HG03342 (cell line): ENCODE results near the gene PRRT3.
A peak's percentile ranks its signal among the peaks of the same experiment; 100 is the strongest.
"Not testable (repeated sequence)": the region's sequence is repeated elsewhere in the genome, so short reads cannot be mapped to it uniquely, and the experiment has no call there.

Experiments
- ATAC-seq: cut with Tn5 transposase; IDR thresholded peaks from one replicate; pipeline ENCODE4 v1.9.1; 2021; ENCODE audit warnings: mild to moderate bottlenecking, moderate library complexity; ENCODE audit not compliant: unreplicated experiment

PRRT3 gene

DNA sequence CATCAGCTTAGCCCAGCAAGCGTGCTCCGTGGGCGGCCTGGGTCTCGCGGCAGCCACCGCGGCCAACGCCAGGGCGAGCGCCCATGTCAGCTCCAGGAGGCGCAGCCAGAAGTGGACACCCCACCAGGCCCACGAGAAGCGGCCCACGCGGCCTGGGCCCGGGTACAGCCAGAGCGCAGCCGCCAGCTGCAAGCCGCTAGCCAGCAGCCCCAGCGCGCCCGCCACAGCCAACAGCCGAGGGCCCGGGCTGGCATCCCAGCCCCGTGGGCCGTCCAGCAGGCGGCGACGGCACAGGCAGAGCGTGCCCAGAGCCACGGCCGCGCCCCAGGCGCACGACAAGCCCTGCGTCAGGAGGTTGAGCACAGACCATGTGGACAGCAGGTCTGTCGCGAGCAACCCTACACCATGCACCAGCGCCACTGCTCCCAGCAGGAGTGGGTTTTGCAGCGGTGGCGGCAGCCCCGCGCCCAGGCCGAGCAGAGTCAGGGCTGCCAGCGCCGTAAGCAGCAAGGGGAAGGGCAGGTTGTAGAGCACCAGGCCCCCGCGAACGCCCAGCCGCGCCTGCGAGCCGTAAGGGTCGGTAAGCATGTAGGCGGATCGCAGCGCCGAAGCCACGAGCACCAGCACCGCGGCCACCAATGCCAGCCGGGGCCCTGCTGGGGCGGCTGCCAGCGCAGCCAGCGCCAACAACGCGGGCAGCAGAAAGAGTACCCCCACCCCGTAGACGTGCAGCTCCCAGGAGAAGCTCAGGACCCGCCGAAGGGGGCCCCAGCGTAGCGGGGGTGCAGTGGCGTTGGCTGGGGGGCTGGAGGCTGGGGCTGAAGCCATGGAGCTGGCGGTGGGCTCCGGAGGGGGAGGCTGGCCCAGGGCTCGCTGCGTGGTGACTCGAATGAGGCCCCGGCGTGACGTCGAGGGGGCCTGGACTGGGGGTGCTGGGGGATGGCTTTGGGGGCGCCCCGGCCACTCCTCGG lies 4.9 kb downstream of the PRRT3 start:
- ATAC-seq: no peak

DNA sequence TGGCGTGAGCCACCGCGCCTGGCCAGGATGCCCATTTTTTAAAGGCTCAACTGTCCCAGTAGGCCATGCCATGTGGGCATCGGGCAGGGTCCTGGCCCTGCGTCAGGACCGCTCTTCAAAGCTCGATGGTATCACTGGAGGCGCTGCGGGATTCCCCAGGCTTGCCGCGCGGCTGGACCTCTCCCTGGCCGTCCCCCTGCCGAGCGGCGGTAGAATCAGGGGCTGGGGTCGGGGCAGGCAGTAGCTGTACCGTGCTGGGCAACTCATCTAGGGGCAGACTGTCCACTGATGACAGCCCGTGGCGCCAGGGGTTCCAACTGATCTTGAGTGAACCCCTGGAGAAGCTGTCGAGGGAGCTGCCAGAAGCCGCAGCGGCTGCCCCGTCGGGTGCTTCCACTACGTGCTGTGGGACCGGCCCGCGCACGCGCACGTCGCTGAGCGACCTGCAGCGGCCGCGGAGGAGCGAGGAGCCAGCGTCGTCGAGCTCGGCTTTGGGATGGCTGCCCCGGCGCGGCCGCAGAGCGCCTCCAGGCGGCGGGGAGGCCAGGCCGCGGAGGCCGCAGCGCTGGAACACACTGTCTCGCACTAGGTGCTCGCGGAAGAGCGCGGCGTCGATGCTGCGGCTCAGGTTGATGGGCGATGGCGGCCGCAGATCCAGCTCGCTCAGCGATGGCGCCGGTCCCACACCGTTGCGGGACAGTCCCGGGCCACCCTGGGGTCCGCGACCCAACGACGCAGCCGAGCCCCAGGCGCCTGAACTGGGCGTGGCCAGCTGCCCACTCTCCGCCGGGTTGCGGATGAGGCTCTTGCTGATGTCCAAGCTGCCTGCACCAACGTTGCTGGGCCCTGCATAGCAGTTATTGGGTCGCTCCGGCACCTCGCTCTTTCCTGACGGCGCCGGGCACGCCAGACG lies 5.8 kb downstream of the PRRT3 start:
- no peak for ATAC-seq

DNA sequence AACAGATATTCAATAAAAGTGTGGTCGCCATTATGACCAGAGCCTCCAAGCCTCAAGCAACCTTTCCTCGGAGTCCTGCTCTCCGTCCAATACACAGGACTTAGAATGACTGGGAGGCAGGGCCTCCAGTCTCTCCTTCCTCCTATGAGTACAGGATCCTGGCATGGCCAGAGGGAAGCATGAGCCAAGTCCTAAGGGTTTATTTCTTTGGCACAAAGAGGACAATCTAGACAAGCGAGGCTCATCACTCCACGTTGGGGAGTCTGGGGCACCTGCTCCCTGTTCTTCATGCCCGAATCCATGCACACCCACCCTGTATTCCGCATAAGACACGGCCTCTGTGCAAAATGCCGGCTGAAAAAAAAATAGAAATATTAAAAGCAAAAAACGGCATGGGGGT lies 6.8 kb downstream of the PRRT3 start:
- ATAC-seq: no peak

GRCh38 chr3:9944271-9944670 lies 7.9 kb downstream of the PRRT3 start:
- no peak for ATAC-seq

DNA sequence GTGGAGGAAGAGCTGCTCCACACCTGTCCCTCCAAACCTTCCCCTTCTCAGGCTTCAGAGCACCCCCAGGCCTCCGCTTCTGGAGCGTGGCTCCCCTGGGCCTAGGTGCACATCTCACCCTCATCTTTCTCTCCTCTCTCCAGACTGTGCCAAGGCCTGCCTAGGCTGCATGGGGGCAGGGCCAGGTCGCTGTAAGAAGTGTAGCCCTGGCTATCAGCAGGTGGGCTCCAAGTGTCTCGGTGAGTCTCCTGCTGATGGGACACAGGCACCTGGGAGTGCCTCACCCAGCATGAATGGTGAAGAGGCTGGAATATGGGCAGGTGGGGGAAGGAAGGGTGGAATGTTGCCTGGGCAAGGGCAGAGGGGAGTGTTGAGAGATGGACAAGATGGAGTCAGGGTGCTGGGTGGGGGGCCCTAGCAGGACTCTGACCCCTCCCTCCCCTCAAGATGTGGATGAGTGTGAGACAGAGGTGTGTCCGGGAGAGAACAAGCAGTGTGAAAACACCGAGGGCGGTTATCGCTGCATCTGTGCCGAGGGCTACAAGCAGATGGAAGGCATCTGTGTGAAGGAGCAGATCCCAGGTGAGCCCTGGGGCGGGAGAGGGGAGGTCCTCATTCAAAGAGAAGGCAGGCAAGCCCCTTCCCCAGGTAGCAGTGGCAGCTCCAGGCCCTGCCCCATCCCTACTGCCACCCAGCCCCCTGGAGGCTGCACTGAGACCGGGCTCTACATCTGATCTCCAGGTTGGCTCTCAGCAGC lies 9.1 kb downstream of the PRRT3 start:
- ATAC-seq: no peak

DNA sequence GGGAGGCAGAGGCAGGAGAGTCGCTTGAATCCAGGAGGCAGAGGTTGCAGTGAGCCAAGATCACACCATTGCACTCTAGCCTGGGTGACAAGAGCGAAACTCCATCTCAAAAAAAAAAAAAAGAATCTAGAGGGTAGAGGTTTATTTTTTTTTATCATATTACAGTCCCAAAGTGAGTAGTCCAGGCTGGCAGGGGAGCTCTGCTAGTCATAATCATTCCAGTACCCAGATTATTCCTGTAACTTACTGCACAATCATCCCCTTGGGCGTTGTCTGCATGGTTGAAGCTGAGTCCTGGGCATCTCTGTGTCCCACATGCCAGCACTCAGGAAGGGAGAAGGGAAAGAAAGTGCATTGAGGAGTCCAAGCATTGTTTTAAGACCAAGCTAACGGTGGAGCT lies 10.0 kb downstream of the PRRT3 start:
- no peak for ATAC-seq

- ATAC-seq: no peak
Observed at GRCh38 chr3:9940746-9941145, 11.5 kb downstream of the PRRT3 start.

DNA sequence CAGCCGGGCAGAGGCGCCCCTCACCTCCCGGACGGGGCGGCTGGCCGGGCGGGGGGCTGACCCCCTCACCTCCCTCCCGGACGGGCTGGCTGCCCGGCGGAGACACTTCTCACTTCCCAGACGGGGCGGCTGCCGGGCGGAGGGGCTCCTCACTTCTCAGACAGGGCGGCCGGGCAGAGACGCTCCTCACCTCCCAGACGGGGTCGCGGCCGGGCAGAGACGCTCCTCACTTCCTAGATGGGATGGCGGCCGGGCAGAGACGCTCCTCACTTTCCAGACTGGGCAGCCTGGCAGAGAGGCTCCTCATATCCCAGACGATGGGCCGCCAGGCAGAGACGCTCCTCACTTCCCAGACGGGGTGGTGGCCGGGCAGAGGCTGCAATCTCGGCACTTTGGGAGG lies 12.3 kb downstream of the PRRT3 start:
- not testable (repeated sequence) for ATAC-seq

DNA sequence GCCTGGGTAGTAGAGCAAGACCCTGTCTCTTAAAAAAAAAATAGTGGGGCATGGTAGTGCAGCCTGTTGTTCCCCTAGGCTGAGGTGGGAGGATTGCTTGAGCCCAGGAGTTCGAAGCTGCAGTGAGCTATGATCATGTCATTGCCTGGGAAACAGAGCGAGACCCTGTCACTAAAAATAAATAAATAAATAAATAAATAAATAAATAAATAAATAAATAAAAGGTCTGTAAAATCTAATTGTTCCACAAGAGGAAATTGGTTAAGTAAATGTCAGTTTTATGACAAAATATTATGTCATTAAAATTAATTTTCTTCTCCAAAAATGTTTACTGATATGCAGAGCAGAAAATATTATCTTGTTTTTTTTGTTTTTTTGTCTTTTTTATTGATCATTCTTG lies 13.2 kb downstream of the PRRT3 start:
- ATAC-seq: no peak

- ATAC-seq: no peak
Observed at GRCh38 chr3:9937486-9938238, 14.5 kb downstream of the PRRT3 start.

DNA sequence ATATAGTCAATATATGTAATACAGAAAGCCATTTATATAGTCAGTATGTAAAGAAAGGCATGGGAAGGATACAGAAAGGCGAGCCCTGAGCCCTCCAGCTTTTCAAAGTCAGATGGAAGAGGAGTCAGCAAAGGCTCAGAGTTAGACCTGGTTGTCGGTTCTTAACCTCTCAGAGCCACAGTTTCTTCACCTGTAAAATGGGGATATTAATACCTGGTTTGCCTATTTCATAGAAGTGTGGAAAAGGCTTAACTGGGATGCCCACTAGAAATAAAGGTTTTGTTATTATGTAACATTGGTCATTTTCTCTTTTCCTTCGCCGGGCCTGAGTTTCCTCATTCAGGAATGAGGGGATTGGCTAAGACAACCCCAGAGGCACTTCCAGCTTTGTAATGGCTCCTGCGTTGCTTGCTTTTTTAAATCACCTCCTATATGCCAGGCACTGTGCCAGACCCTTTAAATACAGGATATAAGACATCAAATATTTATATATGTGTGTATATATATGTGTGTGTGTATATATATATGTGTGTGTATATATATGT lies 16.2 kb downstream of the PRRT3 start:
- ATAC-seq: no peak

GRCh38 chr3:9934993-9935392 lies 17.2 kb downstream of the PRRT3 start:
- ATAC-seq: no peak

DNA sequence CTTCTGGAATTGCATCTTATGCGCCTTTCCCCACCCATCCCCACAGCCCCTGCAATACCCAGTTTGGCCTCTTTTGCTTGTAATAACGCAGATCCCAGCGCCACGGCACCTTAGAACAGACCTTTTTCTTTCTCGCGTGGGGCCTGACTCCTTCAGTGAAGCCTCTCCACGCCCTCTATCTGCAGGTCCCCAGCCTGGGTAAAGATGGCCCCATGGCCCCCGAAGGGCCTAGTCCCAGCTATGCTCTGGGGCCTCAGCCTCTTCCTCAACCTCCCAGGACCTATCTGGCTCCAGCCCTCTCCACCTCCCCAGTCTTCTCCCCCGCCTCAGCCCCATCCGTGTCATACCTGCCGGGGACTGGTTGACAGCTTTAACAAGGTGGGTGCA lies 18.0 kb downstream of the PRRT3 start:
- no peak for ATAC-seq

DNA sequence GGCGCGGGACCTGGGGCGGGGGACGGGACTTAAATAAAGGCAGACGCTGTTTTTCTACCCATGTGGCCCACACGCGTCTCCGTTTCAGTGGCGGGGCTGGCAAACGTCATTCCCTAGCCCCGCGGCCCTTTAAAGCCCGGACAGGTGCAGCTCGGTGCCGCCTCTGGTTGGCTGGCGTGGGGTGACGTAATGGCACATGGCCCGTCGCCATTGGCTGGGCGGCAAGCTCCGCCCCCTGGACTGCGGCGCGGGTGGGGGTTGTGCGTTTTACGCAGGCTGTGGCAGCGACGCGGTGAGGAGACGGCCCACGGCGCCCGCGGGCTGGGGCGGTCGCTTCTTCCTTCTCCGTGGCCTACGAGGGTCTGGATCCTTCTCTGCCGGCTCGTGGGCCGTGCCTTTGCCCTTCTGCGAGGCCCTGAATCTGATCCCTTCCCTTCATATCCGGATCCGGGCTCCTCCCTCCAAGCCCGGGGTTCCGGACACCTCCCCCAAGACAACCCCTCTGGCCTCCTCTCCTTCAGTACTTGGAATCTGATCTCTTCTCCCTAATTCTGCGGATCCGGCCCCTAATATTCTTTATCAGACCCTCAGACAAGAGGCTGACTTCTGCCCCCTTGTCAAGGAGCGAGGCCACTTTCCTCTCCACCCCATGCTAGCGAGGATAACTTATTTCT lies 18.5 kb downstream of the PRRT3 start, which contains the start of gene CRELD1:
Gene CRELD1, plus strand, starts transcription at position 274 of the 674 bp plus-strand sequence. CDS start 605 bp downstream, outside the sequence.
- ATAC-seq: peak; percentile 84

- ATAC-seq: peak; percentile 68
Observed at GRCh38 chr3:9932843-9933560, 19.2 kb downstream of the PRRT3 start.

DNA sequence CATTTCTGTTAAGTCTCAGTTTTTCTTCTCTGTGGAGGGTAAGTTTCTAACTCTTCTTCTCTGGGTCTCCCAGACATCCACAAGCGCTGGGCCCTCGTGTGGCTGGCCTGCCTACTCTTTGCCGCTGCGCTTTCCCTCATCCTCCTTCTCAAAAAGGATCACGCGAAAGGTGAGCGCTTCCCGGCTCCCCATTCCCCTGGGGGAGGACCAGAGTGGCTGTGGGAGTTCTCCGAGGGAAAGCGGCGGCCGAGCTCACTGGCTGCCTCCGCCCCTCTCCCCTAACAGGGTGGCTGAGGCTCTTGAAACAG lies 19.7 kb downstream of the PRRT3 start:
- no peak for ATAC-seq

DNA sequence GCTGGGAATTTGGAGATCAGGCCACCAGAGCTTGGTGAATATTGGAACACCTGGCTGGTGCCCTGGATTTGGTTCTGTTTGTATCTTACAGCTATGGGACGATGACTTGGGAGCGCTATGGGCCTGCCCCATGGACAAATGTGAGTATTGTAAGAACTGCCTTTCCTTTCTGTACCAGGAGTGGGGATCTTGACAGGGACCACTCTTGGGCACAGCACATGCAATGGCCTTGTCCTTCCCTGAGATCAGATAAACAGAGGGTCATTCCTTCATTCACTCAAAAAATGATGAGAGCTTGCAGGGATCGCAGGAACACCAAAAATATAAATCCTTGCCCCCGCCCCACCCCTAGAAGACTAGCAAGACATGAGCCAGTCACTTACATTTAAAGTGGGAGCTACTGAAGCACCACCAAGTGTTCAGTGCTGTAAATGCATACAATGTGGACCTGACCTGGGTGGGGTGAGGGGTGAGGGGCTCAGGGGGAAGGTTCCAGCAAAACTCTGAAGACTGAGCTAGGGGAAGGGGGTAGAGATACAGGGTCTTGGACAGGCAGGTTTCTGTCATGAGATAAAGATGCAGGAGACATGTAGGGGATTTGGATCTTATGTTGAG lies 21.3 kb downstream of the PRRT3 start:
- ATAC-seq: no peak

GRCh38 chr3:9928158-9928557 lies 24.1 kb downstream of the PRRT3 start:
- ATAC-seq: no peak
